ENCODE data around the gene NFKBIL1. TPM values are rescaled to one million over a fixed set of nuclear protein-coding genes. Genes with fewer than 3 reads are reported as not detected.
A peak's percentile ranks its signal among the peaks of the same experiment; 100 is the strongest.

NFKBIL1 gene
- total RNA-seq, 1 experiment from 2014 or later, result 21.8 TPM

DNA sequence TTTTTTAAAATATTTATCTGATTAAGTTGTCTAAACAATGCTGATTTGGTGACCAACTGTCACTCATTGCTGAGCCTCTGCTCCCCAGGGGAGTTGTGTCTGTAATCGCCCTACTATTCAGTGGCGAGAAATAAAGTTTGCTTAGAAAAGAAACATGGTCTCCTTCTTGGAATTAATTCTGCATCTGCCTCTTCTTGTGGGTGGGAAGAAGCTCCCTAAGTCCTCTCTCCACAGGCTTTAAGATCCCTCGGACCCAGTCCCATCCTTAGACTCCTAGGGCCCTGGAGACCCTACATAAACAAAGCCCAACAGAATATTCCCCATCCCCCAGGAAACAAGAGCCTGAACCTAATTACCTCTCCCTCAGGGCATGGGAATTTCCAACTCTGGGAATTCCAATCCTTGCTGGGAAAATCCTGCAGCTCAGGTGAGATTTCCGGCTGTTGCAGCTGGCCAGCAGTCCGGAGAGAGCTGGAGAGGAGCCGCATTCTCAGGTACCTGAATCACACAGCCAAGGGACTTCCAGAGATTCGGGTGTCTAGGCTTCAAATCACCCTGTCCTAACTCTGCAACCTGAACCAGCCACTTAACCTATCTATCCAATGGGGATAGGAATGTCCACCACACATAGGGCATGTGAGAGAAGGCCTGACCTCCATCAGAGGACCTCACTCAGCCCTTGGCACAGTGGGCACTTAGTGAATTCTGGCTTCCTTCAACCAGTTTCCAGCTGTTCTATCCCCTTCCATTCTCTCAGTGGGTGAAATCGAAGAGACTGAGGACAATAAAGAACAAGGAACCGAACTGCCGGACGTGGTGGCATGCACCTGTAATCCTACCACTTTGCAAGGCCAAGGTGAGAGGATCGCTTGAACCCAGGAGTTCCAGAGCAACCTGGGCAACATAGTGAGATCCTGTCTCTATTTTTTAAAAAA lies 31.0 kb downstream of the NFKBIL1 start:
- Histone ChIP-seq H3K4me2 (ENCODE audit: low read depth, low read length, poor library complexity, severe bottlenecking) (peak overlapping the region; percentile 84), H3K36me3 (ENCODE audit: insufficient read depth, low read length) (peaks cover 23% of the 10 kb centered on the region), H3K27me3 (ENCODE audit: low read length) (no peaks in the 10 kb centered on the region), H4K20me1 (ENCODE audit: insufficient read depth, low read depth, low read length) (peaks cover 20% of the 10 kb centered on the region; the same call in 1 of the 2 replicates), H3K4me3 (ENCODE audit: low read length) (peak overlapping the region; percentile 39), H3K9ac (ENCODE audit: low read length) (peak overlapping the region; percentile 99), H3K9me3 (ENCODE audit: low read length) (no peaks in the 10 kb centered on the region), H2AFZ (ENCODE audit: low read length) (no peak overlapping the region), H3K79me2 (ENCODE audit: low read length) (peaks cover 34% of the 10 kb centered on the region), H3K9me2 (replicated peaks; ENCODE audit: insufficient read depth, low read length) (no peaks in the 10 kb centered on the region), H3K27ac (ENCODE audit: low read length) (peak overlapping the region; percentile 95), H3K4me1 (ENCODE audit: low read length) (peaks cover 78% of the 10 kb centered on the region)
- DNase-seq, result peak; percentile 93

DNA sequence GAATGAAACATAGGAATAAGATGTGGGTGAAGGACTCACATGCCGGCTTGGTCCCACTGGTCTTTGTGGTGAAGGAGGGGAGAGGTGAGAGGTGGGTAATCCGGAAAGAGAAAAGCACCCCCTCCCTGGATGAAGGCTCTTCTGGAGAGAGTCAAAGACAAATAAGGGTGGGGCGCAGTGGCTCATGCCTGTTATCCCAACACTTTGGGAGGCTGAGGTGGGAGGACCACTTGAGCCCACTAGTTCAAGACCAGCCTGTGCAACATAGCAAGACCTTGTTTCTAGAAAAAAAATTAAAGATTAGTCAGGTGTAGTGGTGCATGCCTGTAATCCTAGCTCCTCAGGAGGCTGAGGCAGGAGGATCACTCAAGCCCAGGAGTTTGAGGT lies 31.7 kb downstream of the NFKBIL1 start:
- Histone ChIP-seq H2AFZ (ENCODE audit: low read length) (no peak overlapping the region), H3K79me2 (ENCODE audit: low read length) (peaks cover 34% of the 10 kb centered on the region), H3K9ac (ENCODE audit: low read length) (peak overlapping the region; percentile 99), H4K20me1 (ENCODE audit: insufficient read depth, low read depth, low read length) (peaks cover 20% of the 10 kb centered on the region; the same call in 1 of the 2 replicates), H3K4me1 (ENCODE audit: low read length) (peaks cover 71% of the 10 kb centered on the region), H3K27ac (ENCODE audit: low read length) (peak overlapping the region; percentile 95), H3K36me3 (ENCODE audit: insufficient read depth, low read length) (peaks cover 23% of the 10 kb centered on the region), H3K4me3 (ENCODE audit: low read length) (peak overlapping the region; percentile 93; the same call in 1 of the 2 replicates), H3K27me3 (ENCODE audit: low read length) (no peaks in the 10 kb centered on the region), H3K4me2 (ENCODE audit: low read depth, low read length, poor library complexity, severe bottlenecking) (peak overlapping the region; percentile 84), H3K9me3 (ENCODE audit: low read length) (no peaks in the 10 kb centered on the region), H3K9me2 (replicated peaks; ENCODE audit: insufficient read depth, low read length) (no peaks in the 10 kb centered on the region)
- DNase-seq, result no peak

DNA sequence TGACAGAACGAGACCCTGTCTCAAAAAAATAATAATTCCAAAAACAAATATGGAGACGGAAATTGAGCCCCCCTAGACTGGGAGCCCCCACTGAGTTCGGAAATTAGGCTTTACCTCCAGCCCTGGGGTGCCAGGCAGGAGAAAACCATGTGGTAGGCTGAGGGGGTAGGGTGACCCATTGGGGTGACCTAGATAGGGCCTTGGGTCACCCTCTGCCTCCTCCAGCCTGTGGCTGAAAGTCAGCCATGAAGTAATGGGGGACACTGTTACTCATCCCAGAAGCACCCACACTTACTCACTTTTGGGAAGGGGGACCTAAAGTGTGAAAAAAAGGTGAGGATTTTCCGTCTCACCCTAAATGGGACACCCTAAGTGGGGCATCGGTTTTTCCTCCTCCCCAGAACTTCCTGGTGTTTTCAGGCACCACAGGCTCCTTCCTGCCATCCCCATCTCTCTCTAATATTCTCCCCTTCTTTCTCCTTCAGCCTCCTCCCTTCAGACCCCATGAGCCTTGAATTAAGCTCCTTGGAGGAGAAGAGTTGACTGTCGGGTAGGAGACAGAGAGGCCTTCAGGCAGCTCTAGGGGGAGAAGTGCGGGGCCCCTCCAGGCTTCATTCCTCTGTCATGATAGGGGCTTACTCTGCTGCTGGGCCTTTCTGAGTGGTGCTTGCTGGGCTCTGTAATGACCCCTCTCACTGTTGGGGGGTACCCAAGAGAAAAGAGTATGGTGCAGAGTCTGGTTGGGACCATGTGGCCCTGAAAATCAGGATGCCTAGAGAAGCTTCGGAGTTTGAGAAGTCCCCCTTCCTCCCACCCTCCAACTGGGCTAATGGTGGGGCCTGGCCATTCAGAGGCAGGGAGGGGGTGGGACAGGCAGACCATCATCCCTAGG lies 32.4 kb downstream of the NFKBIL1 start:
- H3K4me3 ChIP-seq (ENCODE audit: low read length), result peak overlapping the region; percentile 93
- peak overlapping the region; percentile 99 for H3K9ac ChIP-seq (ENCODE audit: low read length)
- no peaks in the 10 kb centered on the region for H3K9me2 ChIP-seq (replicated peaks; ENCODE audit: insufficient read depth, low read length)
- peak overlapping the region; percentile 84 for H3K4me2 ChIP-seq (ENCODE audit: low read depth, low read length, poor library complexity, severe bottlenecking)
- H3K9me3 ChIP-seq (ENCODE audit: low read length), result no peaks in the 10 kb centered on the region
- H3K79me2 ChIP-seq (ENCODE audit: low read length), result peaks cover 33% of the 10 kb centered on the region
- no peak overlapping the region for H2AFZ ChIP-seq (ENCODE audit: low read length)
- no peaks in the 10 kb centered on the region for H3K27me3 ChIP-seq (ENCODE audit: low read length)
- H3K27ac ChIP-seq (ENCODE audit: low read length), result peak overlapping the region; percentile 95
- DNase-seq, result peak; percentile 89
- peaks cover 20% of the 10 kb centered on the region; the same call in 1 of the 2 replicates for H4K20me1 ChIP-seq (ENCODE audit: insufficient read depth, low read depth, low read length)
- H3K36me3 ChIP-seq (ENCODE audit: insufficient read depth, low read length), result peaks cover 23% of the 10 kb centered on the region
- H3K4me1 ChIP-seq (ENCODE audit: low read length), result peaks cover 70% of the 10 kb centered on the region

DNA sequence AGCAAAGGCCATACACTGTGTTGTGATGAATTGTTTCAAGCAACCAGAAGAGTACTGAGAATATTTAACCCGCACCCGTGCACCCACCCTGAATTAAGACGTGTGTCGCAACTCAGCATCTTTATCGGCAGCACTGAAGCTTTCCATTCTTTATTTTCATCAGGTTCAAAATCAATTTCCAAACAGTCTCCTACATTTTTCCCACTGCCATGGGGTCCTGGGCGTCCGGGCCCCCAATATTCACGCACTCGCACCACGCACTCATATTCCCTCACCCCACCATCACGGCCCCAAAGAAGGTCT lies 33.0 kb downstream of the NFKBIL1 start:
- H3K79me2 ChIP-seq (ENCODE audit: low read length), result peaks cover 29% of the 10 kb centered on the region
- H3K27me3 ChIP-seq (ENCODE audit: low read length), result no peaks in the 10 kb centered on the region
- H3K4me3 ChIP-seq (ENCODE audit: low read length), result peak overlapping the region; percentile 93
- DNase-seq, result no peak
- no peak overlapping the region; the same call in 1 of the 2 replicates for H2AFZ ChIP-seq (ENCODE audit: low read length)
- H3K27ac ChIP-seq (ENCODE audit: low read length), result peak overlapping the region; percentile 95
- no peaks in the 10 kb centered on the region for H3K9me3 ChIP-seq (ENCODE audit: low read length)
- peaks cover 23% of the 10 kb centered on the region for H3K36me3 ChIP-seq (ENCODE audit: insufficient read depth, low read length)
- H3K9ac ChIP-seq (ENCODE audit: low read length), result peak overlapping the region; percentile 99
- H3K9me2 ChIP-seq (replicated peaks; ENCODE audit: insufficient read depth, low read length), result no peaks in the 10 kb centered on the region
- H4K20me1 ChIP-seq (ENCODE audit: insufficient read depth, low read depth, low read length), result peaks cover 20% of the 10 kb centered on the region; the same call in 1 of the 2 replicates
- peak overlapping the region; percentile 84 for H3K4me2 ChIP-seq (ENCODE audit: low read depth, low read length, poor library complexity, severe bottlenecking)
- peaks cover 72% of the 10 kb centered on the region for H3K4me1 ChIP-seq (ENCODE audit: low read length)

DNA sequence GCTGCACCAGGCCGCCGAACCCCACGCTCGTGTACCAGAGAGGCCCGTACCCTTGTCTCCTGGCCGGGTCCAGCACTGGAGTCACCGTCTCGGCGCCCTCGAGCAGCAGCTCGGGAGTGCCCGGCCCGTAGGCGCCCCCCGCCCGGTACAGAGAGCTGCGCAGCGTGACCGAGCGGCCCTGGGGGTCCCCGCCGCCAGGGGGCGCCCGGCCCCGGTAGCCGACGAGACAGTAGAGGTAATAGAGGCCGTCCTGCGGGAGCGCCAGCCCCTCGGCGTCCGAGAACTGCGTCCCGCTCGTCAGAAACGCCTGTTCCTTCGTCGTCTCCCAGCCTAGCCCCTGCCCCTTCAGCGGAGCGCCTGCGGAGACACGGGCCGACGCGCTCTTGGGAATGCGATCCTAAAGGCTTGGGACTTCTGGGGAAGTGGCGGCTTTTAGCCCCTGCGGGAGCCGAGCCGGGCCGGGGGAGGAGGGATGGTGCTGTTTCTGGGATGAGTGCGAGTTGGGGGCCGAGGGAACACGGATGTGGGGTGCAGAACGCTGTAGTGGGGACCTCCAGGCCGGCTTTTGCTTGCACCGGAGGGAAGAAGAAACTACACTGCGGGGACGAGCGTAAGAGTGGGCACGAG lies 33.5 kb downstream of the NFKBIL1 start:
- peak overlapping the region; percentile 99 for H3K9ac ChIP-seq (ENCODE audit: low read length)
- H3K27ac ChIP-seq (ENCODE audit: low read length), result peak overlapping the region; percentile 95
- H3K36me3 ChIP-seq (ENCODE audit: insufficient read depth, low read length), result peaks cover 18% of the 10 kb centered on the region
- H3K27me3 ChIP-seq (ENCODE audit: low read length), result no peaks in the 10 kb centered on the region
- peaks cover 77% of the 10 kb centered on the region for H3K4me1 ChIP-seq (ENCODE audit: low read length)
- DNase-seq, result peak; percentile 95
- no peaks in the 10 kb centered on the region for H3K9me2 ChIP-seq (replicated peaks; ENCODE audit: insufficient read depth, low read length)
- H3K4me3 ChIP-seq (ENCODE audit: low read length), result peak overlapping the region; percentile 93
- H3K4me2 ChIP-seq (ENCODE audit: low read depth, low read length, poor library complexity, severe bottlenecking), result peak overlapping the region; percentile 84
- no peaks in the 10 kb centered on the region for H3K9me3 ChIP-seq (ENCODE audit: low read length)
- H4K20me1 ChIP-seq (ENCODE audit: insufficient read depth, low read depth, low read length), result peaks cover 16% of the 10 kb centered on the region; the same call in 1 of the 2 replicates
- H2AFZ ChIP-seq (ENCODE audit: low read length), result no peak overlapping the region; the same call in 1 of the 2 replicates
- H3K79me2 ChIP-seq (ENCODE audit: low read length), result peaks cover 24% of the 10 kb centered on the region

DNA sequence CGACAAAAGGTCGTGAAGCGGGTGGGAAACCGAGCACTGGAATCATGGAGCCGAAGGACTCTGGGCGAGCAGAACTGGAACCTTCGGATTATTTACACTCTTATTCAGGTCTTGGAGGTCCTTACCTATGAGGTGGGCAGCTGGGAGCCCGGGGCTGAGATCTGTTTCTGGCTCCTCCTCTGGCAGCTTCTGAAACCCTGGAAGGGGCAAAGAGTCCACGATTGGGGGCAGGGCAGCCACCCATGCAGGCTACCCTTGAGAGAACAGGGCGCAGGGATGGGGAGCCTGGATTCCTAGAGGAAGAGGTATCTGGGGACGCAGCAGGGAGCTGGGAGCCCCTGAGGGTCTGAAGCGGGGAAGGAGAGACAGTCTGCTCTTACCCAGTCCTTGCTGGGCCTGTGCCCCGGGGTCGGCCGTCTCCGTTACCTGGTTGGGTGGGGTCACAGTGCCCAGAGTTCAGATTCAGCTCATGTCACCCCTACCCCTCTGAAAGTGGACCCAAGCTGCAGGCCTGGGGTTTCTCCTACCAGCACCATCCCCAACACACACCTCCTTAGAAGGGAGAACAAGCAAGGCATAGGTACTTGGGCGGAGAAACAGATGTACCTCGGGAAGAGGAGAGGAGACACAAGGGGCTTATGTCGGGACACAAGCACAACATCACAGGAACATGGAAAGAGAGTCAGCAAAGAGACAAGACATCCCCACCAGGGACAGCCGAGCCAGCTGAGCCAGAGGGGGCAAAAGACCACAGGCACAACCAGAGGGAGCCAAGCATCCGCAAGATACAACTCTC lies 34.2 kb downstream of the NFKBIL1 start:
- peak overlapping the region; percentile 95 for H3K27ac ChIP-seq (ENCODE audit: low read length)
- H3K4me3 ChIP-seq (ENCODE audit: low read length), result peak overlapping the region; percentile 93
- no peaks in the 10 kb centered on the region for H3K9me3 ChIP-seq (ENCODE audit: low read length)
- peaks cover 79% of the 10 kb centered on the region for H3K4me1 ChIP-seq (ENCODE audit: low read length)
- H2AFZ ChIP-seq (ENCODE audit: low read length), result no peak overlapping the region
- no peaks in the 10 kb centered on the region for H3K27me3 ChIP-seq (ENCODE audit: low read length)
- H4K20me1 ChIP-seq (ENCODE audit: insufficient read depth, low read depth, low read length), result peaks cover 9% of the 10 kb centered on the region; the same call in 1 of the 2 replicates
- peaks cover 11% of the 10 kb centered on the region for H3K36me3 ChIP-seq (ENCODE audit: insufficient read depth, low read length)
- peak overlapping the region; percentile 84 for H3K4me2 ChIP-seq (ENCODE audit: low read depth, low read length, poor library complexity, severe bottlenecking)
- peaks cover 17% of the 10 kb centered on the region for H3K79me2 ChIP-seq (ENCODE audit: low read length)
- peak; percentile 73 for DNase-seq
- H3K9ac ChIP-seq (ENCODE audit: low read length), result peak overlapping the region; percentile 99
- no peaks in the 10 kb centered on the region for H3K9me2 ChIP-seq (replicated peaks; ENCODE audit: insufficient read depth, low read length)

DNA sequence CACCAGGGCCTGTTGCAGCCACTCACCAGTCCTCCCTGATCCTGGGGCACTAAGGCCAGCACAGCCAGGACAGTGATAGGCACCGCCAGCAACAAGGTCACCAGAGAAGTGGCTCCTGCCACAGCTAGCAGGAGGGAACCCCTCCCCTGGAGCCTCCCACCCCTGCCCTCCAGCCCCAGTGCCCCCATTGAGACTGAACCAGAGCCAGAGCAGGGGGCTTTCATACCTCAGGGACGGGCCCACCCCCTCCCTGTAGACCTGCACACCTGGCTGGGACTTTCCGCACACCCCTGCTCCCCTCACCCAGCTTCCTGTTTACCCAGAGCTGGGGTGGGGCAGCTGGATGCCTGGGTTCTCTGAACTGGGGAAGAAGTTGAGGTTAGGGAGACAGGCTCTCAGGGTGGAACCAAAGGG lies 34.8 kb downstream of the NFKBIL1 start, which contains the start of gene LTB:
LTB (minus strand) TSS at position 195 of the 414 bp plus-strand sequence; CDS start at position 188, 7 bp downstream.
- Histone ChIP-seq H3K27me3 (ENCODE audit: low read length) (no peaks in the 10 kb centered on the region), H3K4me2 (ENCODE audit: low read depth, low read length, poor library complexity, severe bottlenecking) (peak within 1 kb of the TSS; percentile 84), H3K27ac (ENCODE audit: low read length) (peak within 1 kb of the TSS; percentile 95), H3K4me3 (ENCODE audit: low read length) (peak within 1 kb of the TSS; percentile 93), H2AFZ (ENCODE audit: low read length) (no peak within 1 kb of the TSS), H3K79me2 (ENCODE audit: low read length) (peaks cover 11% of the 10 kb centered on the region), H3K36me3 (ENCODE audit: insufficient read depth, low read length) (peaks cover 5% of the 10 kb centered on the region), H3K4me1 (ENCODE audit: low read length) (peaks cover 77% of the 10 kb centered on the region), H3K9me3 (ENCODE audit: low read length) (no peaks in the 10 kb centered on the region), H3K9me2 (replicated peaks; ENCODE audit: insufficient read depth, low read length) (no peaks in the 10 kb centered on the region), H4K20me1 (ENCODE audit: insufficient read depth, low read depth, low read length) (peaks cover 3% of the 10 kb centered on the region; the same call in 1 of the 2 replicates), H3K9ac (ENCODE audit: low read length) (peak within 1 kb of the TSS; percentile 99)
- peak; percentile 73 for DNase-seq
